Activated naive CD8-positive, alpha-beta T cell treated with anti-CD3 and anti-CD28 coated beads, Interleukin-2, amount 10 ng/mL, durations not matched to agents 7 days and 5 days (primary cell): Measurements from ENCODE around the gene JADE3. TPM values are rescaled to one million over a fixed set of nuclear protein-coding genes. Genes with fewer than 3 reads are reported as not detected.
A peak's percentile ranks its signal among the peaks of the same experiment; 100 is the strongest.

Experiments used
- ATAC-seq: fragments of 150-1000 bp; cut with Tn5 transposase; one replicate; pipeline ENCODE4 v1.10.0; 2021; ENCODE audit warnings: low read depth, moderate library complexity
- POLR2A ChIA-PET: fragments of 350-600 bp; sonication (Branson Sonifier 250); formaldehyde crosslinking; loops from one replicate; lab custom pipeline; 2021; ENCODE audit warnings: antibody characterized with exemption; lab: Charles Lee
- DNase-seq: peaks from one replicate; pipeline ENCODE4 v3.0.0; 2021
- H3K27ac Mint-ChIP-seq: one replicate; pipeline ENCODE4 v1.8.0; 2022; ENCODE audit warnings: mild to moderate bottlenecking, mixed read lengths
- H3K27me3 Mint-ChIP-seq: one replicate; pipeline ENCODE4 v1.8.0; 2022; ENCODE audit warnings: mild to moderate bottlenecking, moderate library complexity, mixed read lengths
- H3K36me3 Mint-ChIP-seq: one replicate; pipeline ENCODE4 v1.8.0; 2021; ENCODE audit warnings: mild to moderate bottlenecking, mixed read lengths
- H3K4me1 Mint-ChIP-seq: one replicate; pipeline ENCODE4 v1.8.0; 2021; ENCODE audit warnings: mixed read lengths
- H3K4me3 Mint-ChIP-seq: one replicate; pipeline ENCODE4 v1.8.0; 2022; ENCODE audit warnings: mild to moderate bottlenecking, moderate library complexity, mixed read lengths
- H3K9me3 Mint-ChIP-seq: one replicate; pipeline ENCODE4 v1.8.0; 2021; ENCODE audit warnings: mixed read lengths
- total RNA-seq, 2 experiments: library from RNA; stranded (reverse); gene quantifications; one replicate each; pipeline ENCODE4 v1.2.3, GENCODE V29; 2021

The JADE3 gene
- under 1 TPM; 0.06 to 0.26 TPM for total RNA-seq

GRCh38 chrX:46912098-46912602 lies at the start of gene JADE3:
JADE3 (plus strand) TSS chrX:46912421; CDS start chrX:46984895, 72,474 bp downstream.
- POLR2A ChIA-PET: no interaction called here

GRCh38 chrX:46863072-46863471 lies 49.1 kb upstream of the JADE3 start:
- peaks cover 30% of the 10 kb centered on the region for H3K36me3 Mint-ChIP-seq
- POLR2A ChIA-PET: no interaction called here
- ATAC-seq: no peak

More at GRCh38 chrX:46912098-46912602, at the start of gene JADE3:
- Mint-ChIP-seq H3K4me1 (peaks cover 6% of the 10 kb centered on the region), H3K9me3 (no peaks in the 10 kb centered on the region), H3K27ac (no peak within 1 kb of the TSS), H3K36me3 (no peaks in the 10 kb centered on the region), H3K27me3 (peaks cover 57% of the 10 kb centered on the region), H3K4me3 (peak within 1 kb of the TSS; percentile 75)
- peak; percentile 43 for DNase-seq
- ATAC-seq: peak; percentile 55

GRCh38 chrX:46864606-46865005 lies 47.6 kb upstream of the JADE3 start:
- Mint-ChIP-seq H3K27me3 (no peaks in the 10 kb centered on the region), H3K27ac (no peak overlapping the region)
- ATAC-seq: no peak

More at GRCh38 chrX:46863072-46863471, 49.1 kb upstream of the JADE3 start:
- H3K27me3 Mint-ChIP-seq: no peaks in the 10 kb centered on the region
- H3K4me3 Mint-ChIP-seq: no peak overlapping the region
- no peaks in the 10 kb centered on the region for H3K9me3 Mint-ChIP-seq
- H3K27ac Mint-ChIP-seq: no peak overlapping the region
- DNase-seq: no peak
- H3K4me1 Mint-ChIP-seq: no peaks in the 10 kb centered on the region

GRCh38 chrX:46865281-46865680 lies 46.9 kb upstream of the JADE3 start:
- H3K27me3 Mint-ChIP-seq: no peaks in the 10 kb centered on the region

More at GRCh38 chrX:46864606-46865005, 47.6 kb upstream of the JADE3 start:
- no peaks in the 10 kb centered on the region for H3K4me1 Mint-ChIP-seq
- H3K4me3 Mint-ChIP-seq: no peak overlapping the region
- peaks cover 30% of the 10 kb centered on the region for H3K36me3 Mint-ChIP-seq
- H3K9me3 Mint-ChIP-seq: no peaks in the 10 kb centered on the region
- no peak for DNase-seq
- POLR2A ChIA-PET: interaction anchor here (0.6 kb wide), 1 partner anchor 15 kb away, joined by 3 read pairs; no protein-coding TSS in a partner anchor

GRCh38 chrX:46866726-46867125 lies 45.5 kb upstream of the JADE3 start:
- no peaks in the 10 kb centered on the region for H3K9me3 Mint-ChIP-seq
- ATAC-seq (no peak), DNase-seq (no peak)
- H3K4me3 Mint-ChIP-seq: no peak overlapping the region
- H3K27ac Mint-ChIP-seq: no peak overlapping the region
- peaks cover 22% of the 10 kb centered on the region for H3K36me3 Mint-ChIP-seq
- no peaks in the 10 kb centered on the region for H3K4me1 Mint-ChIP-seq
- POLR2A ChIA-PET: no interaction called here
- no peaks in the 10 kb centered on the region for H3K27me3 Mint-ChIP-seq

More at GRCh38 chrX:46865281-46865680, 46.9 kb upstream of the JADE3 start:
- POLR2A ChIA-PET: no interaction called here
- Mint-ChIP-seq H3K4me1 (no peaks in the 10 kb centered on the region), H3K4me3 (no peak overlapping the region), H3K27ac (peak overlapping the region; percentile 4), H3K9me3 (no peaks in the 10 kb centered on the region), H3K36me3 (peaks cover 28% of the 10 kb centered on the region)
- DNase-seq (no peak), ATAC-seq (no peak)

- ATAC-seq (no peak), DNase-seq (no peak)
- H3K27me3 Mint-ChIP-seq: no peaks in the 10 kb centered on the region
- POLR2A ChIA-PET: no interaction called here
- H3K9me3 Mint-ChIP-seq: no peaks in the 10 kb centered on the region
- H3K4me1 Mint-ChIP-seq: peaks cover 4% of the 10 kb centered on the region
- no peak overlapping the region for H3K4me3 Mint-ChIP-seq
- peaks cover 2% of the 10 kb centered on the region for H3K36me3 Mint-ChIP-seq
- H3K27ac Mint-ChIP-seq: no peak overlapping the region
Measured at GRCh38 chrX:46873746-46874145, 38.5 kb upstream of the JADE3 start.

GRCh38 chrX:46876901-46877300 lies 35.3 kb upstream of the JADE3 start:
- Mint-ChIP-seq H3K4me1 (peaks cover 4% of the 10 kb centered on the region), H3K4me3 (no peak overlapping the region), H3K36me3 (peaks cover 2% of the 10 kb centered on the region), H3K9me3 (no peaks in the 10 kb centered on the region), H3K27me3 (no peaks in the 10 kb centered on the region), H3K27ac (no peak overlapping the region)
- ATAC-seq: no peak
- POLR2A ChIA-PET: no interaction called here
- DNase-seq: no peak

- Mint-ChIP-seq H3K4me3 (no peak overlapping the region), H3K4me1 (peaks cover 3% of the 10 kb centered on the region), H3K36me3 (no peaks in the 10 kb centered on the region), H3K27me3 (no peaks in the 10 kb centered on the region), H3K27ac (no peak overlapping the region), H3K9me3 (no peaks in the 10 kb centered on the region)
- ATAC-seq (no peak), DNase-seq (no peak)
- POLR2A ChIA-PET: no interaction called here
Measured at GRCh38 chrX:46882266-46882665, 30.0 kb upstream of the JADE3 start.

GRCh38 chrX:46884799-46885198 lies 27.4 kb upstream of the JADE3 start:
- POLR2A ChIA-PET: no interaction called here
- H3K4me3 Mint-ChIP-seq: no peak overlapping the region
- no peak for ATAC-seq

GRCh38 chrX:46898207-46898606 lies 14.0 kb upstream of the JADE3 start:
- Mint-ChIP-seq H3K27ac (no peak overlapping the region), H3K36me3 (no peaks in the 10 kb centered on the region), H3K4me1 (no peaks in the 10 kb centered on the region), H3K27me3 (peaks cover 5% of the 10 kb centered on the region), H3K4me3 (no peak overlapping the region), H3K9me3 (no peaks in the 10 kb centered on the region)
- POLR2A ChIA-PET: no interaction called here
- no peak for ATAC-seq
- no peak for DNase-seq

More at GRCh38 chrX:46884799-46885198, 27.4 kb upstream of the JADE3 start:
- DNase-seq: no peak
- Mint-ChIP-seq H3K4me1 (peaks cover 3% of the 10 kb centered on the region), H3K9me3 (no peaks in the 10 kb centered on the region), H3K27me3 (no peaks in the 10 kb centered on the region), H3K36me3 (no peaks in the 10 kb centered on the region), H3K27ac (no peak overlapping the region)

GRCh38 chrX:46903458-46904242 lies 8.6 kb upstream of the JADE3 start:
- Mint-ChIP-seq H3K36me3 (no peaks in the 10 kb centered on the region), H3K4me1 (no peaks in the 10 kb centered on the region), H3K4me3 (peak overlapping the region; percentile 51), H3K27ac (no peak overlapping the region), H3K9me3 (no peaks in the 10 kb centered on the region), H3K27me3 (peaks cover 28% of the 10 kb centered on the region)
- ATAC-seq (peak; percentile 98), DNase-seq (peak; percentile 51)
- POLR2A ChIA-PET: no interaction called here

GRCh38 chrX:46904626-46905025 lies 7.6 kb upstream of the JADE3 start:
- Mint-ChIP-seq H3K9me3 (no peaks in the 10 kb centered on the region), H3K4me1 (no peaks in the 10 kb centered on the region), H3K36me3 (no peaks in the 10 kb centered on the region), H3K27me3 (peaks cover 32% of the 10 kb centered on the region), H3K27ac (no peak overlapping the region), H3K4me3 (no peak overlapping the region)
- POLR2A ChIA-PET: no interaction called here
- DNase-seq: no peak
- no peak for ATAC-seq

GRCh38 chrX:46910415-46910814 lies 1.8 kb upstream of the JADE3 start:
- no peak overlapping the region for H3K4me3 Mint-ChIP-seq
- peaks cover 6% of the 10 kb centered on the region for H3K4me1 Mint-ChIP-seq
- H3K27ac Mint-ChIP-seq: no peak overlapping the region
- H3K36me3 Mint-ChIP-seq: no peaks in the 10 kb centered on the region
- H3K27me3 Mint-ChIP-seq: peaks cover 58% of the 10 kb centered on the region
- POLR2A ChIA-PET: no interaction called here
- no peak for DNase-seq
- no peaks in the 10 kb centered on the region for H3K9me3 Mint-ChIP-seq
- ATAC-seq: no peak
